Measurements from ENCODE around the gene PRKCQ. TPM values are rescaled to one million over a fixed set of nuclear protein-coding genes. Genes with fewer than 3 reads are reported as not detected.

Gene PRKCQ
- total RNA-seq, 1 experiment from 2014 or later, result 4.0 TPM

- POLR2A ChIA-PET (ENCODE audit: unreplicated experiment), result no interaction called here
- H3K4me3 ChIP-seq, result no peak overlapping the region
These were observed 9.2 kb downstream of the PRKCQ start for GRCh38 chr10:6570893-6571292.

GRCh38 chr10:6569259-6569658 is 10.8 kb downstream of the PRKCQ start:
- Histone ChIP-seq H3K4me1 (replicated peaks; ENCODE audit: insufficient read depth) (no peaks in the 10 kb centered on the region), H3K27ac (no peak overlapping the region), H3K4me2 (no peak overlapping the region), H3K9me3 (ENCODE audit: insufficient read depth, low read depth) (no peaks in the 10 kb centered on the region), H2AFZ (no peak overlapping the region), H3K4me3 (no peak overlapping the region), H3K9me2 (ENCODE audit: insufficient read depth) (no peaks in the 10 kb centered on the region), H3K36me3 (ENCODE audit: low read depth) (no peaks in the 10 kb centered on the region), H4K20me1 (ENCODE audit: insufficient read depth) (no peaks in the 10 kb centered on the region), H3K79me2 (ENCODE audit: low read depth) (no peaks in the 10 kb centered on the region), H3K27me3 (ENCODE audit: insufficient read depth, low read depth) (no peaks in the 10 kb centered on the region), H3F3A (ENCODE audit: insufficient read depth, low read depth) (no peaks in the 10 kb centered on the region)
- ChIA-PET POLR2A (ENCODE audit: unreplicated experiment) (no interaction called here), CTCF (no interaction called here)
- intact Hi-C loops (cut with micrococcal nuclease; ENCODE audit: unreplicated experiment), result no loop called here
- no peak for DNase-seq
- BruUV-seq (replicated peaks), result no TSS peak
- TF ChIP-seq EZH2 (IDR thresholded peaks at IDR 0.05; ENCODE audit: low read depth) (no peak), CTCF (conservative IDR thresholded peaks at IDR 0.05) (no peak)

More at GRCh38 chr10:6570893-6571292, 9.2 kb downstream of the PRKCQ start:
- Histone ChIP-seq H3K9me3 (ENCODE audit: insufficient read depth, low read depth) (no peaks in the 10 kb centered on the region), H3K36me3 (ENCODE audit: low read depth) (no peaks in the 10 kb centered on the region), H3K4me2 (no peak overlapping the region), H3F3A (ENCODE audit: insufficient read depth, low read depth) (no peaks in the 10 kb centered on the region), H4K20me1 (ENCODE audit: insufficient read depth) (no peaks in the 10 kb centered on the region), H3K79me2 (ENCODE audit: low read depth) (no peaks in the 10 kb centered on the region), H3K27ac (no peak overlapping the region), H2AFZ (no peak overlapping the region), H3K27me3 (ENCODE audit: insufficient read depth, low read depth) (no peaks in the 10 kb centered on the region), H3K9me2 (ENCODE audit: insufficient read depth) (no peaks in the 10 kb centered on the region), H3K4me1 (replicated peaks; ENCODE audit: insufficient read depth) (no peaks in the 10 kb centered on the region)
- CTCF ChIA-PET, result no interaction called here
- TF ChIP-seq EZH2 (IDR thresholded peaks at IDR 0.05; ENCODE audit: low read depth) (no peak), CTCF (conservative IDR thresholded peaks at IDR 0.05) (no peak)
- BruUV-seq (replicated peaks), result no TSS peak
- DNase-seq, result no peak
- intact Hi-C loops (cut with micrococcal nuclease; ENCODE audit: unreplicated experiment), result no loop called here

- no peak for DNase-seq
- ChIA-PET CTCF (no interaction called here), POLR2A (ENCODE audit: unreplicated experiment) (no interaction called here)
- BruUV-seq (replicated peaks), result no TSS peak
- Histone ChIP-seq H3K27me3 (ENCODE audit: insufficient read depth, low read depth) (no peaks in the 10 kb centered on the region), H3K79me2 (ENCODE audit: low read depth) (no peaks in the 10 kb centered on the region), H4K20me1 (ENCODE audit: insufficient read depth) (no peaks in the 10 kb centered on the region), H3F3A (ENCODE audit: insufficient read depth, low read depth) (no peaks in the 10 kb centered on the region), H3K9me3 (ENCODE audit: insufficient read depth, low read depth) (no peaks in the 10 kb centered on the region), H3K4me1 (replicated peaks; ENCODE audit: insufficient read depth) (no peaks in the 10 kb centered on the region), H3K9me2 (ENCODE audit: insufficient read depth) (no peaks in the 10 kb centered on the region), H3K4me3 (no peak overlapping the region), H3K36me3 (ENCODE audit: low read depth) (no peaks in the 10 kb centered on the region), H3K4me2 (no peak overlapping the region), H2AFZ (no peak overlapping the region), H3K27ac (no peak overlapping the region)
- TF ChIP-seq EZH2 (IDR thresholded peaks at IDR 0.05; ENCODE audit: low read depth) (no peak), CTCF (conservative IDR thresholded peaks at IDR 0.05) (no peak)
- intact Hi-C loops (cut with micrococcal nuclease; ENCODE audit: unreplicated experiment), result no loop called here
These were observed 12.2 kb downstream of the PRKCQ start for GRCh38 chr10:6567884-6568283.
